SK-MEL-5 (cell line): ENCODE data around the gene SEPTIN2. TPM values are rescaled to one million over a fixed set of nuclear protein-coding genes. Genes with fewer than 3 reads are reported as not detected.
"Not testable (repeated sequence)": the region's sequence is repeated elsewhere in the genome, so short reads cannot be mapped to it uniquely, and the experiment has no call there.

ENCODE experiments used
- DNase-seq: peaks from one replicate; pipeline ENCODE4 v3.0.0-alpha.2; 2016; ENCODE audit warnings: low read depth, low spot score
- in situ Hi-C: cut with HindIII; loops from 2 replicates; pipeline ENCODE4 v1.10.0; 2016; ENCODE audit warnings: low sequenced_read_pairs, high pct_unique_total_duplicates, low pct_unique_long_range_greater_than_20kb
- total RNA-seq: library from RNA; depleted of rRNA; stranded (reverse); fragments of >200 nt; shearing (Covaris generic); gene quantifications from 2 replicates; pipeline ENCODE4 v1.2.3, GENCODE V29; 2014

SEPTIN2 gene
- total RNA-seq, 1 experiment from 2014 or later: 268 TPM

GRCh38 chr2:241307055-241307454 lies 8.7 kb upstream of the SEPTIN2 start:
- DNase-seq: no peak
- in situ Hi-C loops: no loop called here

GRCh38 chr2:241308267-241308666 lies 7.5 kb upstream of the SEPTIN2 start:
- no peak for DNase-seq
- in situ Hi-C loops: no loop called here

DNA sequence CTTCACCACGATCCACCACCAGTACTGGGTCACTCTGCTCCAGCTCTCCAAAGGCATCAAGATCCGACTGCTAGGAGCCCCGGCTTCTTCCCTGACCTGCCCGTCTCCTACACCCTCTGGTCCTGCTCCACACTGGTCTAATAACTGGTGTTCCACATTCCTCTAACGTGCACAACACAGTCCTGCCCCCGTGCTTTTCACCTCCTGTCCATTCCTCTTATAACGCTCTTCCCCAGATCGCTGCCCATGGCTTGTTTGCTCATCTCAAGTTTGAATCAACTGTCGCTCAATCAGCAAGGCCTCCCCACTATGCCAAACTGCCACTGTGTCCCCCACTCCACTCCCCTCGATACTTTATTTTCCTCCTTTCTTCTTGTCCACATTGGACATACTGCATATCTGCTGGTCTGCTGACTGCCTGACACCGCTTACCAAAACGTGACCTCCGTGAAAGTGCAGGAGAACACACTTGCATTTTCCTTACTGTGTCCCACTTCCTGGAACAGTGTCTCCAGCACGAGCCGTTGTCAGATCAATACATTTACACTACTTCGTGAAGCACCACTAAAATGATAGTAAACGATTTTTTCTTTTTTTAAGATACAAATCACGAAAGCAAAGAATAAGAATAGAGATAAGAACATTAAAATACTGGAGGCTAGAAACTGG lies 6.8 kb upstream of the SEPTIN2 start:
- in situ Hi-C loops: no loop called here

GRCh38 chr2:241309684-241310117 lies 6.0 kb upstream of the SEPTIN2 start:
- in situ Hi-C loops: no loop called here

More for the DNA sequence above, 6.8 kb upstream of the SEPTIN2 start:
- no peak for DNase-seq

DNA sequence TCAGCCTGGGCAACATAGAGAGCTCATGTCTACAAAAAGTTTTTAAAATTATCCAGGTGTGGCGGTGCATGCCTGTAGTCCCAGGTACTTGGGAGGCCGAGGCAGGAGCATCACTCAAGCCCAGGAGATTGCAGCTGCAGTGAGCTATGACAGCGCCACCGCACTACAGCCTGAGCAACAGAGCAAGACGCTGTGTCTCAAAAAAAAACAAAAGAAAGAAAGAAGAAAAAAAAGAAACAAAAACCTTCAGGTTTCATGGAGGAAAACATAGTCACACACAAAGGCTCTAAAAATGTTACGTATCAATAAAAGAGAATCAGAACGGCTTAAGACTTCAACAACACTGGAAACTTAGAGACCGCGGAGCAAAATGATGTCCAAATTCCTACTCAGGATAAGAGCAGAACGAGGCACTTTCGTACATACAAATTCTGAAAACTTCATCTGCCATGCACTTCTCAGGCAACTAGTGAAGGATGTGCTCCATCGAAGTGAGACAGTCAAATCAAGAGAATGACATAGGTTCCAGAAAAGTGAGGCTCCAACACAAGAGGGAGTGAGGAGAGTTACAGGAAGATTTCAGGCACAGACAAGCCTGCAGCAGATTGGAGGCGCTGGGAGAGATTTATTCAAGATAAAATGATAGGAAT lies 4.7 kb upstream of the SEPTIN2 start:
- in situ Hi-C loops: no loop called here
- no peak for DNase-seq

More at GRCh38 chr2:241309684-241310117, 6.0 kb upstream of the SEPTIN2 start:
- no peak for DNase-seq

DNA sequence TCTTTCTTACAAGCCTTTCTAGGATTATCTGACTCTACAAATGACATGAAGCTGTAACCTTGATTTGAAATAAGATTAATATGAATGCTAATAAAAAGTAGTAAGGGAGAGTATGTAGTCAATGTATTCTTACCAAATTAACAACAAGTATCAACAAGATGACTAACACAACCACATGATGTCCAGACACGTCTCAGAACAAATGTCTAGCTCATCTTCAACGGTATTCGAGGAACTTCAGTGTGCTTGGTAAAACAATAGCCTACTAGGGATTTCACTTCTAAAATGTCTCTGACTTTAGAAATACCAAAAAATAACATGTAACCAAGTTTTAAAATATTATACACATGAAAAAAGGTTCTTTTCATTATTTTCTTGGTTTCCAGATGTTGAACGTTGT lies 3.6 kb upstream of the SEPTIN2 start:
- in situ Hi-C loops: no loop called here
- DNase-seq: no peak

DNA sequence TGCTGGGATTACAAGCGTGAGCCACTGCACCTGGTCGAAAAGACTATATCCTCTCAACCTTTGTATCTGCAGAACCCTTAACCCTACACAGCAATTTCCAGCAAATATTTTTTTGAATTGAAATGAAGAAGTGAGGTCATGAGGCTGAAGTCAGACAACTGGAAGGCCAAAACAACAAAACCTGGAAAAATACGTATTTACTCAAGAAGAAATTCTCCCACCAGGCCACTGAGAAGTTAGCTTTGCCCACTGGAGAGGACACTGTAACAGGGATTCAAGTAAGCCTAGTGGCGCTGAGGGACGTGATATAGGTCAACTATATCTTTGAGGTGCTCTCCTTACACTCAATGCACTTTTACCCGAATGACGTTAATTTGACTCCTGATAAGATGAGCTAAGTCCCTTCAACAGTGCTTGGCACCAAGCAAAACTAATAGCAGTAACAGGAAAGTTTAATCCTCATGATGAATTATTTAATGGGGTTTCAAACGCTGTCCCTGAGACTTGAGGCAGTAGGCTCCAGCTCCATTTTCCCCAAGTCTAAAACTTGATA lies 2.1 kb upstream of the SEPTIN2 start:
- no peak for DNase-seq
- in situ Hi-C loops: no loop called here

- in situ Hi-C loops: no loop called here
- peak; percentile 50 for DNase-seq
These were observed 1.3 kb upstream of the SEPTIN2 start for GRCh38 chr2:241314226-241315092.

- in situ Hi-C loops: no loop called here
These were observed 439 bp upstream of the SEPTIN2 start, which contains the start of gene HDLBP for GRCh38 chr2:241315093-241315878. TSS of gene HDLBP (minus strand) at chr2:241315672. CDS start at chr2:241266869, 48,803 bp downstream.

DNA sequence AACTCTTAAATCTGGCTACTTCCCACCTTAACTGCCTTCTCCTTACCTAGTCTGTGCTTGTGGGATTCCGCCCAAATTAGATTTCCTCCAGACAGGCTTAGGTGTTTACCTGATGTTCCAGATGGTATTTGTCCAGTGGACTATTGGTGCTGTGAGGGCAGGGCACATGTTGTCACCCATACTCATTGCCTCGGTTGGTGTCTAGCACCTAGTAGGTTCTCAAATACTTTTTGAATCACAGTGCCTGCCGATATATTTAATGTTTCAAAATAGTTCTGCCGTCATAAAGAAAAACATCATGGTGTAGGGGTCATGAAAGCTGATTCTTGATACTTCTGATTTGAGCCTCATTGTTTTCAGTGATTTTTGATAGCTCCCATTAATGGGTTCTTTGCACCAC lies 1.1 kb downstream of the SEPTIN2 start:
- in situ Hi-C loops: no loop called here
- DNase-seq: no peak

More at GRCh38 chr2:241315093-241315878, 439 bp upstream of the SEPTIN2 start, which contains the start of gene HDLBP:
- DNase-seq: peak; percentile 98

DNA sequence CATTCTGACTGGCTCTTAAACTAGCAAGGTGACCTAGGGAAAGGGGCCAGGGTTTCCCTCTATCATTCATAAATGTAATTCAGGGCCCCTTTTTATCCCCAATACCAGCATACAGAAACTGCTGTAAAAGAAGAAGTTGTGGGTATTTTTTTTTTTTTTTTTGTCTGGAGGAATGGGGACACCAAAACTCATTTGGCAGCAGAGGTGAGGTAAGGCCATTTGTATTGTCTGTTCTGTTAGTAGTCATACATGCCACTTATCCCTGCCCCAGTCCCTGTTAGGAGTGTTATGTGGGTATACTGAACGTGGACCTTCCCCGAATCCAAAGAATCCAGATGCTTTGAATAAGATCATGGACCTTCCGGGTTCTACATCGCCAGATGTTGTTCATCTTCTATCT lies 1.7 kb downstream of the SEPTIN2 start:
- in situ Hi-C loops: no loop called here
- no peak for DNase-seq

DNA sequence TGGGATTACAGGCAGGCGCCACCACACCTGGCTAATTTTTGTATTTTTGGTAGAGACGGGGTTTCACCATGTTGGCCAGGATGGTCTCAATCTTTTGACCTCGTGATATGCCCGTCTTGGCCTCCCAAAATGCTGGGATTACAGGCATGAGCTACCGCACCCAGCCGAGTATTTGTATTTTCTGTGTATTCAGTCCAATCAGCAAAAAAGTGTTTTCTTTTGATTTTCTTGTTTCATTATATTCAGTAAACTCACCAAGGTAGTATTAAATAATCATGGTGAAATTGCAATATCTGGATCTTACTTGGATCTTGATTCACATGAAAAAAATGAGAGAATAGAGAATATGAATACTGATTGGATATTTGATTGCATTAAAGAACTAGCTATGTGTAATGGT lies 3.1 kb downstream of the SEPTIN2 start:
- DNase-seq, in situ Hi-C loops: not testable (repeated sequence)

DNA sequence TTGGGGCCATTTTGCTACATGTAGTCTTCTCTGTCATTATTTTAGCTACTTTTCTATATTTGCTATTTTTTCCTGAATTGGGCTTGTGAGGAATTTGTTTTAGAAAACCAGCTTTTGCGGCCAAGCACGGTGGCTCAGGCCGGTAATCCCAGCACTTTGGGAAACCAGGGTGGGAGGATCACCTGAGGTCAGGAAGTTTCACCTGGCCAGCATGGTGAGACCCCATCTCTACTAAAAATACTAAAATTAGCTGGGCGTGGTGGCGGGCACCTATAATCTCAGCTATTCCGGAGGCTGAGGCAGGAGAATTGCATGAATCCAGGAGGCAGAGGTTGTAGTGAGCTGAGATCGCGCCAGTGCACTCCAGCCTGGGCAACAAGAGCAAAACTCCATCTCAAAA lies 4.7 kb downstream of the SEPTIN2 start:
- in situ Hi-C loops: no loop called here
- no peak for DNase-seq

- in situ Hi-C loops: no loop called here
These were observed 5.3 kb downstream of the SEPTIN2 start for GRCh38 chr2:241321033-241321432.

DNA sequence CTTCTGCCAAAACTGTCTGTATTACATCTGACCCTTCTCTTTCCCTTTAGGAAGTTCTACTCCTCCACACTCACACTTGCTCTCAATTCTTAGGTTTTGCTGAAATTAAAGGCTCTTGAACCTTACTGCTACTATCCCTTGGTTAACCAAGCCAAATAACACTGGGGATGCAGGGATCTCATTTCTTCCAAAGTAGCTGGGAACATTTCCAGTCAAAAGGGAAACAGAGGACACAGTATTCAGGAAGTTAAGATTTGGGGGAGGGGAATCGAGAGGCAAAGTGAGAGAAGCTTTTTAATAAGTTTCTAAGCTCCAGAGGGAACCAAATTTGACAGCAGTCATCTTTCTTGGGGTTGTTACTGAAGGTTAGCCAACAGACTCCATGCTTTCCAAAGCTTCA lies 6.2 kb downstream of the SEPTIN2 start:
- in situ Hi-C loops: no loop called here
- DNase-seq: no peak

More at GRCh38 chr2:241321033-241321432, 5.3 kb downstream of the SEPTIN2 start:
- DNase-seq: no peak

DNA sequence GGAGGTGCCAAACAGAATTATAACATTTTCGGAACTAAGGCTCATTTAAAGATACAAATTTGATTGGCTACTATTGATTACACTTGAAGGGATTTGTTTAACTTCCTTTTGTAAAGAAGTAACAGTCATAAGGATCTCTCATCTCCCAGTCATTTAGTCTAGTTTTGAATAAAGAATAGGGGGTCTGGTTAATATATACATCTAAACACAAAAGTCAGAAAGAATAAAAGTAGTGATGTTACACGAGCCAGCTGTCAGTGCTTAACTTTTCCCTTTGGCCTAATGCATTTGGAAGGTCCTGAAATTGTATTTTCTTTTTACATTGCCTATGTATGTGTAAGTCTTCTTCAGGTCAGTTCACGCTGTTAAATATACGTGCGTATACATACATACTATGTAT lies 8.1 kb downstream of the SEPTIN2 start:
- in situ Hi-C loops: no loop called here
- DNase-seq: no peak

DNA sequence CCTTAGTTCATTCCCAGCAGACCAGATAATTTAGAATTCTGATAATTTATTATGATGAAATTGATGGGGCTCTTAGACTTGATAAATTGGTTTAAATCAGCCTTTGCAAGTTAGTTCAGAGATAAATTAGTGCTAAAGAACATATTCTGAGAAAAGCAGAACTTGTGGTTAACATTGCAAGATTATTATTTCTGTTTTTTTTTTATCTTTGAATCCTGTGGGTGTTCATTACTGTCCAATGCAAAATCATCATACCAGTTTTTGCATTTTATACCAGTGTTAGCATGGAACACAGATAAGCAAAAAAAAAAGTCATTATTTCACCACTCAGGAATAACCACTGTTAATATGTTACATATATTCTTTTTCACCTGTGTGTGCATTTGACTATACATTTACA lies 9.1 kb downstream of the SEPTIN2 start:
- in situ Hi-C loops: no loop called here
- no peak for DNase-seq
